Measurements from ENCODE around the gene CCNE1.

Gene CCNE1

GRCh38 chr19:29872224-29872731, 60.5 kb downstream of the CCNE1 start:
- Histone ChIP-seq H3K4me2 (ENCODE audit: low read depth, low read length, poor library complexity, severe bottlenecking) (no peak overlapping the region), H3K4me1 (ENCODE audit: insufficient read depth, low read length, poor library complexity, severe bottlenecking) (no peaks in the 10 kb centered on the region), H3K79me2 (ENCODE audit: insufficient read depth, low read length) (no peaks in the 10 kb centered on the region), H3K36me3 (ENCODE audit: insufficient read depth, low read length) (no peaks in the 10 kb centered on the region), H3K9ac (ENCODE audit: low read depth, low read length, poor library complexity, severe bottlenecking) (no peak overlapping the region), H3F3A (ENCODE audit: low read depth) (no peaks in the 10 kb centered on the region), H3K27me3 (ENCODE audit: insufficient read depth, low read length, poor library complexity, severe bottlenecking) (no peaks in the 10 kb centered on the region), H3K9me3 (ENCODE audit: insufficient read depth, low read depth, low read length) (no peaks in the 10 kb centered on the region), H2AFZ (ENCODE audit: low read length) (no peak overlapping the region), H4K20me1 (ENCODE audit: insufficient read depth, low read length, poor library complexity, severe bottlenecking) (no peaks in the 10 kb centered on the region), H3K4me3 (ENCODE audit: low read length, poor library complexity, severe bottlenecking) (no peak overlapping the region), H3K9me2 (replicated peaks; ENCODE audit: low read depth, low read length) (no peaks in the 10 kb centered on the region)
- TF ChIP-seq EZH2phosphoT487 (IDR thresholded peaks at IDR 0.05; ENCODE audit: borderline replicate concordance) (no peak), CTCF (conservative IDR thresholded peaks at IDR 0.05; ENCODE audit: low read length) (no peak)

- Histone ChIP-seq H3K9ac (ENCODE audit: low read depth, low read length, poor library complexity, severe bottlenecking) (peak overlapping the region; percentile 63), H3K79me2 (ENCODE audit: insufficient read depth, low read length) (no peaks in the 10 kb centered on the region), H2AFZ (ENCODE audit: low read length) (peak overlapping the region; percentile 87), H3K9me3 (ENCODE audit: insufficient read depth, low read depth, low read length) (no peaks in the 10 kb centered on the region), H3K36me3 (ENCODE audit: insufficient read depth, low read length) (no peaks in the 10 kb centered on the region), H3K4me3 (ENCODE audit: low read length, poor library complexity, severe bottlenecking) (peak overlapping the region; percentile 72), H3K27me3 (ENCODE audit: insufficient read depth, low read length, poor library complexity, severe bottlenecking) (no peaks in the 10 kb centered on the region), H3F3A (ENCODE audit: low read depth) (no peaks in the 10 kb centered on the region), H3K9me2 (replicated peaks; ENCODE audit: low read depth, low read length) (no peaks in the 10 kb centered on the region), H4K20me1 (ENCODE audit: insufficient read depth, low read length, poor library complexity, severe bottlenecking) (no peaks in the 10 kb centered on the region), H3K4me2 (ENCODE audit: low read depth, low read length, poor library complexity, severe bottlenecking) (peak overlapping the region; percentile 74), H3K4me1 (ENCODE audit: insufficient read depth, low read length, poor library complexity, severe bottlenecking) (no peaks in the 10 kb centered on the region)
- TF ChIP-seq CTCF (conservative IDR thresholded peaks at IDR 0.05; ENCODE audit: low read length), result peak; percentile 65
- no peak for TF ChIP-seq EZH2phosphoT487 (IDR thresholded peaks at IDR 0.05; ENCODE audit: borderline replicate concordance)
These were observed 61.4 kb downstream of the CCNE1 start for GRCh38 chr19:29873024-29873800.
